Colon (tissue), 2 donors: ENCODE data around the gene GIMAP8.
"Not testable (repeated sequence)": the region's sequence is repeated elsewhere in the genome, so short reads cannot be mapped to it uniquely, and the experiment has no call there.

ENCODE experiments used
- FAIRE-seq: peaks from 2 replicates; lab custom pipeline; 2012; peaks lifted over from hg19 to GRCh38; lab: Jason Lieb, UNC
- donor health status: control.
- donor health status: control.

GIMAP8 gene

DNA sequence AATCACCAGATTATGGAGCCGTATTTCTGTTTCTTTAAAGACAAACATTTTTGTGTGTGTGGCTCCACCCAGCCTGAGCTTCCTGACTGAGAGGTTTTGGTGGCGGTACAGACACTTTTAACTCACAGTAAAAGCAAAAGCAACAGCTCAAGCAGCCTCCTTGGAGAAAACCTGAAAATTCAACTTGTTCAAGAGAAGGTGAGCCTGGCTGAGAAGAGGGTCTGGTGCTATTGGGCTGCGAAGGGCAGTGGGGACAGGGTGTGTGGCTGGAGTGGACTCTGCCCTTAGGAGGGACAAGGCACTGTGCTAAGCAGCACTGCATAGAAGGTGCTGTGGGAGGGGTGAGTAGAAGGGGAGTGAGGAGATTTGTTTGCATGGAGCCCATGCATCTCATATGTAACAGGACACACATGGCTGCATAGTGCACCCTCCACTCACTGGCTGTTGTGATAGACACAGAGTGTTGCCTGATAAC is 64.4 kb downstream of the GIMAP8 start, which contains the start of gene GIMAP7:
Gene GIMAP7 (plus strand): TSS at position 125 of the 475 bp plus-strand sequence. CDS start 5,103 bp downstream, outside the sequence.
- no peak for FAIRE-seq

GRCh38 chr7:150515248-150516147 is 65.1 kb downstream of the GIMAP8 start:
- FAIRE-seq, result no peak

- FAIRE-seq, result no peak
Measured at GRCh38 chr7:150516956-150517745, 66.7 kb downstream of the GIMAP8 start.

DNA sequence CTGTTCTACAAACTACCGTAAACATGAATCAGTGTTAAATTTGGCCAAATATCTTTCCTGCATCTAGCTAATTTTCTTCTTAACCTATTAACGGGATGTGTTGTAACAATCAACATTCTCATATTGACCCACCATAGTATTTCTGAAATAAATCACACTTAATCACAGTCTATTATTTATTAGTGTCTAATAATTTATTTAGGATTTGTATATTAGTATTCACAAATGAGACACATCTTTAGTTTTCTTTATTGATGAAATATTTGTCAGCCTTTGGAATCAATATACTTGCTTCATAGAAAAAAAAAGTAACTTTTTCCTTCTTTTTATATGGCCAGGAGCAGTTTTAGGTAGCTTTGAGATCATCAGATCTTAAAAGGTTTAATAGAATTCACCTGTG is 68.9 kb downstream of the GIMAP8 start:
- no peak for FAIRE-seq

- FAIRE-seq, result no peak
Measured at GRCh38 chr7:150520145-150520544, 69.7 kb downstream of the GIMAP8 start.

DNA sequence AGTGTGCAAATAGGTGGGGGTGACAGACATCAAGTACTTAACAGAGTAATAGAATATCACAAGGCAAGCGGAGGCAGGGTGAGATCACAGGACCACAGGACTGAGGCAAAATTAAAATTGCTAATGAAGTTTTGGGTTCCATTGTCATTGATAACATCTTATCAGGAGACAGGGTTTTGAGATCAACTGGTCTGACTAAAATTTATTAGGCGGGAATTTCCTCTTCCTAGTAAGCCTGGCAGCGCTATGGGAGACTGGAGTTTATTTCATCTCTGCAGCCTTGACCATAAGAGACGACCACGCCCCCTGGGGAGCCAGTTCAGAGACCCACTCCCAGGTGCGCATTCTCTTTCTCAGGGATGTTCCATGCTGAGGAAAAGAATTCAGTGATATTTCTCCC is 72.5 kb downstream of the GIMAP8 start:
- not testable (repeated sequence) for FAIRE-seq

DNA sequence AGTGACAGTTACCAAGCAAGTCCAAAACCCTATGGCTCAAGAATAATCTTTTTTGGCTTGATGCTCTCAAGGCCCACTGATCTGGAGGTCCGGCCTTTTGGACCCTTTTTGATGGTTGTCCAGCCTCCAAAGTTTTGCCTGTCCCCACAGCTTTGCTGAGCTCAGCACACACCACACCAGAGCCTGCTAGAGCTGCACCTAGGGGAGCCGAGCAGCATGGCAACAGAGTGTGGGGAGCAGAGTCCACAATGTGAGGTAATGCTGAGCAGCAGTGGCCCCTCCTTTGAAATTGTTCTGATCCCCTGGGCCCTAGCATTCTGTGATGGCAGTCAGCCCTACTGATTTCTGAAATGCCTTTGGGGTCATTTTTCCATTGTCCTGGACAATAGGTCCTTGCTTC is 73.6 kb downstream of the GIMAP8 start:
- FAIRE-seq, result no peak
